Thyroid gland (tissue), 4 donors: ENCODE measurements around the gene DISC1. TPM values are rescaled to one million over a fixed set of nuclear protein-coding genes. Genes with fewer than 3 reads are reported as not detected.

ENCODE experiments used
- DNase-seq, 2 donors: peaks; one replicate each; pipeline ENCODE4 v3.0.0-alpha.2; 2019
- H3K27ac ChIP-seq, 3 donors: fragments of 200-600 bp; sonication (generic); 1 replicate in 2 of 3; 2 replicates in 1 of 3; pipeline ENCODE4 v1.5.1; 2016 to 2019; ENCODE audit warnings: mild to moderate bottlenecking in 1 of 3, moderate library complexity in 1 of 3
- H3K27me3 ChIP-seq: fragments of 200-600 bp; sonication (generic); one replicate; pipeline ENCODE4 v1.5.1; 2019
- H3K36me3 ChIP-seq, 2 donors: fragments of 200-600 bp; sonication (generic); one replicate each; pipeline ENCODE4 v1.5.1; 2016 to 2019
- H3K4me1 ChIP-seq, 2 donors: fragments of 200-600 bp; sonication (generic); one replicate each; pipeline ENCODE4 v1.5.1; 2017 to 2019
- H3K4me3 ChIP-seq, 3 donors: fragments of 200-600 bp; sonication (generic); replicated peaks in 1 of 3; 1 replicate in 2 of 3; 2 replicates in 1 of 3; pipeline ENCODE4 v1.5.1; 2016; ENCODE audit warnings: mild to moderate bottlenecking in 1 of 3
- H3K9me3 ChIP-seq: fragments of 200-600 bp; sonication (generic); one replicate; pipeline ENCODE4 v1.5.1; 2017
- POLR2A ChIP-seq, 2 donors: fragments of 450-650 bp; IDR thresholded peaks; one replicate each; pipeline ENCODE4 v1.6.1; 2017; ENCODE audit warnings: antibody characterized with exemption in 2 of 2, mild to moderate bottlenecking in 2 of 2, moderate library complexity in 1 of 2
- WGBS, 2 donors: methylation state at CpG; one replicate each; pipeline ENCODE4 v1.1.5; 2017; 5-methylcytosine and 5-hydroxymethylcytosine counted together
- intact Hi-C: fragments of 100-400 bp; cut with DNase I; formaldehyde crosslinking; loops from one replicate; pipeline ENCODE4 v1.15.1; 2023
- total RNA-seq, 4 donors: library from RNA; depleted of rRNA; stranded (reverse); fragments of >200 nt; gene quantifications; one replicate each; pipeline ENCODE4 v1.2.3, GENCODE V29; 2016
- TF ChIP-seq, protein P1 (sequence below), 6 experiments: fragments of 200-600 bp in 3 of 6; fragments of 450-650 bp in 3 of 6; sonication (generic) in 3 of 6; IDR thresholded peaks; one replicate each; pipeline ENCODE4 v1.5.1; 2016 to 2019; ENCODE audit warnings: antibody characterized with exemption in 6 of 6, mild to moderate bottlenecking in 2 of 6, inconsistent platforms in 1 of 6, moderate library complexity in 1 of 6

Gene DISC1
- total RNA-seq, 4 donors from 2014 or later: 6.9 to 17.7 (median 9.8) TPM

DNA sequence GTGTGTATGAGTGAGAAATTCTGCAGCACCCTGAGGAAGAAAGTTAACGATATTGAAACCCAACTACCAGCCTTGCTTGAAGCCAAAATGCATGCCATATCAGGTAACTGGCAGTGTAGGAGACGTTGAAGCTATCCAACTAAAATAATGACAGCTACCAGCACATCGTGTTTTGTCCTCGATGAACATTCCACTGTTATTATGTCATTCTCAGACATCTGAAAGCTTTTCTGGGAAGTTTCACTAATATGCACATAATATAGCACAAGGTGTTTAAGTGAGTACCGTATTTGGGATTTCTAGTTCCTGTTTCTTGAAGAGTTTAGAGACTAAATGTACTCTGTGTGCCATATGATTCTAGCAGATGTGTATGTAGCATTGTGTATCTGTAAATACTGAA is 173.5 kb downstream of the DISC1 start:
- intact Hi-C loops: no loop called here
- Histone ChIP-seq H3K4me1 (no peaks in the 10 kb centered on the region), H3K9me3 (no peaks in the 10 kb centered on the region), H3K27ac (no peak overlapping the region), H3K36me3 (no peaks in the 10 kb centered on the region), H3K4me3 (no peak overlapping the region), H3K27me3 (no peaks in the 10 kb centered on the region)
- DNase-seq: no peak
- WGBS, 2 donors: 87 to 92% methylated on average over 5 of the region's 5 CpGs
- TF ChIP-seq, protein P1, sequence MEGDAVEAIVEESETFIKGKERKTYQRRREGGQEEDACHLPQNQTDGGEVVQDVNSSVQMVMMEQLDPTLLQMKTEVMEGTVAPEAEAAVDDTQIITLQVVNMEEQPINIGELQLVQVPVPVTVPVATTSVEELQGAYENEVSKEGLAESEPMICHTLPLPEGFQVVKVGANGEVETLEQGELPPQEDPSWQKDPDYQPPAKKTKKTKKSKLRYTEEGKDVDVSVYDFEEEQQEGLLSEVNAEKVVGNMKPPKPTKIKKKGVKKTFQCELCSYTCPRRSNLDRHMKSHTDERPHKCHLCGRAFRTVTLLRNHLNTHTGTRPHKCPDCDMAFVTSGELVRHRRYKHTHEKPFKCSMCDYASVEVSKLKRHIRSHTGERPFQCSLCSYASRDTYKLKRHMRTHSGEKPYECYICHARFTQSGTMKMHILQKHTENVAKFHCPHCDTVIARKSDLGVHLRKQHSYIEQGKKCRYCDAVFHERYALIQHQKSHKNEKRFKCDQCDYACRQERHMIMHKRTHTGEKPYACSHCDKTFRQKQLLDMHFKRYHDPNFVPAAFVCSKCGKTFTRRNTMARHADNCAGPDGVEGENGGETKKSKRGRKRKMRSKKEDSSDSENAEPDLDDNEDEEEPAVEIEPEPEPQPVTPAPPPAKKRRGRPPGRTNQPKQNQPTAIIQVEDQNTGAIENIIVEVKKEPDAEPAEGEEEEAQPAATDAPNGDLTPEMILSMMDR (IDR thresholded peaks at IDR 0.05): no peak
- no peak for TF ChIP-seq POLR2A (IDR thresholded peaks at IDR 0.05)

DNA sequence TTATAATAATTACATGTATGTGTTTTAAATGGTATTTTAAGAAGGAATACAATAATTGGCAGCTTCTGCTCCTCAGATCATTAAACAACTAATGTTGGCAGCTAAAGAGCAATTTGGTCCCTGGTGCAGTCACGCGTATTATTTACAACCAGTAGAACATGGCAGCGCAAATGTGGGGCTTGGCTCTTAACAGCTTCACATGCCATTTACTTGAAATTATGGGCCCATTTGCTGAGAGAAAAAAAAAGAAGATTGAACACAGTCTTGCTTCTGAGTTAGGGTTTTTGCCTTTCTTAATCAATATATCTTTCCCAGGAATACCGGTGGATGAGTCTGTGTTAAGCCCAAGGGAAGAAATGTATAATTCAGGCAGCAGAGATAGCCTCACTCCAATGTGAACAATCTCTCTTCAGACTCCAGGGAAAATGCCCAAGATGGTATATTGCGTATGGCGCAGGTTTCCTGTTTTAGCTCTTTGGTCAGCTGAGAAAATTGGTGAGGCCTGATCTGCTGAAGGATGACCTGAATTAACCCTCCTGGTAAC is 174.5 kb downstream of the DISC1 start:
- WGBS, 2 donors: 96 to 99% methylated on average over 6 of the region's 6 CpGs

DNA sequence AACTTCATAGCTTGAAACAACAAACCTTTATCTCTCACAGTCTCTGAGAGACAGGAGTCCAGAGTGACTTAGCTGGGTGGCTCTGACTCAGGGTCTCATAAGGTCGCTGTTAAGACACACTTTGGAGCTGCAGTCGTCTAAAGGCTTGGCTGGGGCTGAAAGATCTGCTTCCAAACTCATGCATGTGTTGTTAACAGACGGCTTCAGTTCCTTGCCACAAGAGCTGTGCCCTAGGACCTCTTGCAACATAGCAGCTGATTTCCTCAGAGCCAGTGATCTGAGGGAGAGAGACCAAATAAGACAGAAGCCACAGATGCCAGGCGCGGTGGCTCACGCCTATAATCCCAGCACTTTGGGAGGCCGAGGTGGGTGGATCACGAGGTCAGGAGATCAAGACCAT is 176.8 kb downstream of the DISC1 start:
- no peaks in the 10 kb centered on the region for H3K27me3 ChIP-seq
- WGBS, 2 donors: 76 to 81% methylated on average over 8 of the region's 8 CpGs
- no peak overlapping the region for H3K4me3 ChIP-seq
- intact Hi-C loops: no loop called here
- TF ChIP-seq POLR2A (IDR thresholded peaks at IDR 0.05): no peak
- no peak for DNase-seq
- no peak overlapping the region for H3K27ac ChIP-seq
- H3K4me1 ChIP-seq: no peaks in the 10 kb centered on the region
- no peaks in the 10 kb centered on the region for H3K9me3 ChIP-seq
- no peaks in the 10 kb centered on the region for H3K36me3 ChIP-seq

More for the DNA sequence above, 174.5 kb downstream of the DISC1 start:
- H3K4me1 ChIP-seq: no peaks in the 10 kb centered on the region
- no peak overlapping the region for H3K4me3 ChIP-seq
- intact Hi-C loops: no loop called here
- no peak overlapping the region for H3K27ac ChIP-seq
- no peaks in the 10 kb centered on the region for H3K27me3 ChIP-seq
- TF ChIP-seq, protein P1 (IDR thresholded peaks at IDR 0.05): no peak
- no peak for TF ChIP-seq POLR2A (IDR thresholded peaks at IDR 0.05)
- H3K9me3 ChIP-seq: no peaks in the 10 kb centered on the region
- H3K36me3 ChIP-seq: no peaks in the 10 kb centered on the region
- DNase-seq: no peak

DNA sequence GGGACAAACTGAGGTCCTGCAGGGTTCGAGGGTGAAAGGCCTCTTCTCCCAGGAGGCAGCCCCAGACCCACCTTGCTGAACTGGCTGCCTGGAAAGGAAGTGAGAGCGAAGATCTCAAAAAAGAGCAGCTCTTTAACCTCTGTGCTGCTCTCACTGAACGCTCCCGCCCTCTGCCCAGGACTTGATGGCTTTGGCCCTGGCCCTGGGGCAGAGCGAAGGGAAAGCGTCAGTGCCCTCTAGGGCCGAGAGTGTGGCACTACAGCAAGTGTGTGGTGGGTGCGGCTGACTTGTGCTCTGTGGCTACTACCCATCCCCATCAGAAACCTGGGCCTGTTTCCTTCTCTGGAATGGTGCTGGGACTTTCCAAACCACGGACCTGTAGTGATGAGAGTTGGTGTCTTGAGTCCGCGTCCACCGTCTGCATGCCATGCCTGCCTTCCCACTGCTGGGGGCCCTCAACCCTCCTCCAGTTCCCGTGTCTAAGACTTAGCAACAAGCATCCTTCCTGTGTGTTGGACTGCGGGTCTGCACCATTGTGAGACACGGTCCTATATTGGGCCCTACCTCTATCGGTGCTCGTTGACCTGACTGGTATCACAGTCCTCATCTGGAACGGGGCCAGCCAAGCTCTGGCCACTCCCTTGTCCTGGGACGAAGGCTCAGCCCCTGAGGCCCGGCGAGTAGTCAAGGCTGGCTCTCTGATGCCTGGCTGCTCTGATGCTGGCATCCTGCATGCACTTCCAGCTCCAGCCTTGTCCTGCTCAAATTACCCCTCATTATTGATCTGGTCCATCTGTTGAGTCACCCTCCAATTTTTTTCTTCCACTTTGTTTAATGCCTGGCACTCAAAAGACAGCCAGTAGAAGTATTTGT is 180.3 kb downstream of the DISC1 start:
- DNase-seq: peak; percentile 24 to 46
- H3K4me1 ChIP-seq: no peaks in the 10 kb centered on the region
- intact Hi-C loops: no loop called here
- 75 to 80% methylated on average over 19 to 21 of the region's 21 CpGs for WGBS, 2 donors
- H3K27ac ChIP-seq: no peak overlapping the region
- no peaks in the 10 kb centered on the region for H3K36me3 ChIP-seq
- no peak overlapping the region for H3K4me3 ChIP-seq
- H3K27me3 ChIP-seq: no peaks in the 10 kb centered on the region
- no peak for TF ChIP-seq POLR2A (IDR thresholded peaks at IDR 0.05)
- TF ChIP-seq, protein P1 (IDR thresholded peaks at IDR 0.05): peak in 5 of 6 experiments; percentile 12 to 52 (median 44)
- H3K9me3 ChIP-seq: no peaks in the 10 kb centered on the region

DNA sequence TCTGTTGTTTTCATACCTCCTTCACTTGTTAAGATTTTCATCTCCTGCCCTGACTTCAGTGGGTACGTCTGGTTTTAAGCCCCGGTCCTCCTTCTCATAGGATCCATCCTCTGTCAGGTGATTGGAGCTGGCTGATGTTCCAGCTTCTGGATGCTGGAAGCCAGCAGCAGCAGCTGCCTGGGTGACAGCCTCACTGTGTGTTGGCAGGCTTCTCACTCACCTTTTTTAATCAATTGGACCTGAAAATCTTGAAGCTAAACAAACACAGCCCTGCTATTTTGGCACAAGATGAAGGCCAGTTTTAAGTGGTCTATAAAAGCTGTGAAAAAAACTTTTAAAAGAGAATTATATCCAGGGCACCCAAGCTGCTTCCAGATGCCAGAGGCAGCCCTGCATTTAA is 181.0 kb downstream of the DISC1 start:
- intact Hi-C loops: no loop called here
- H3K36me3 ChIP-seq: no peaks in the 10 kb centered on the region
- WGBS, 2 donors: 91 to 94% methylated on average over 2 of the region's 2 CpGs
- no peaks in the 10 kb centered on the region for H3K9me3 ChIP-seq
- H3K27ac ChIP-seq: no peak overlapping the region
- H3K4me3 ChIP-seq: no peak overlapping the region
- H3K4me1 ChIP-seq: no peaks in the 10 kb centered on the region
- no peaks in the 10 kb centered on the region for H3K27me3 ChIP-seq
- no peak for TF ChIP-seq POLR2A (IDR thresholded peaks at IDR 0.05)
- TF ChIP-seq, protein P1 (IDR thresholded peaks at IDR 0.05): no peak
- DNase-seq: no peak
